Kidney epithelial cell (primary cell): ENCODE results near the gene NCAPH2. TPM values are rescaled to one million over a fixed set of nuclear protein-coding genes. Genes with fewer than 3 reads are reported as not detected.

Experiments
- DNase-seq: peaks from one replicate; pipeline ENCODE4 v3.0.0-alpha.2; 2010; ENCODE audit warnings: low read depth
- H3K27me3 ChIP-seq: 2 replicates; pipeline ENCODE4 v1.6.0; 2011; ENCODE audit warnings: low read length; ENCODE audit not compliant: control insufficient read depth, insufficient read depth
- H3K36me3 ChIP-seq: 2 replicates; pipeline ENCODE4 v1.5.1; 2011; ENCODE audit warnings: low read length; ENCODE audit not compliant: control insufficient read depth, insufficient read depth
- H3K4me3 ChIP-seq: 2 replicates; pipeline ENCODE4 v1.5.1; 2011; ENCODE audit warnings: low read depth, mild to moderate bottlenecking, control low read depth, low read length
- CTCF ChIP-seq: IDR thresholded peaks from 2 replicates; pipeline ENCODE4 v1.5.1; 2011; ENCODE audit warnings: mild to moderate bottlenecking, moderate library complexity, low read length, control low read depth, inconsistent platforms; ENCODE audit not compliant: insufficient read depth, poor library complexity, severe bottlenecking
- total RNA-seq: library from RNA; depleted of rRNA; stranded (reverse); fragments of >200 nt; gene quantifications from 2 replicates; pipeline ENCODE4 v1.2.3, GENCODE V29; 2015

The NCAPH2 gene
- total RNA-seq, 1 donor from 2014 or later: 50.2 TPM

- no peak overlapping the region for H3K4me3 ChIP-seq
- no peak for DNase-seq
Measured at GRCh38 chr22:50548040-50548920, 40.3 kb downstream of the NCAPH2 start.

GRCh38 chr22:50548921-50549790 lies 41.1 kb downstream of the NCAPH2 start:
- no peak for DNase-seq
- TF ChIP-seq CTCF: no peak
- Histone ChIP-seq H3K4me3 (no peak overlapping the region), H3K36me3 (no peaks in the 10 kb centered on the region), H3K27me3 (peaks cover 61% of the 10 kb centered on the region)

More at GRCh38 chr22:50548040-50548920, 40.3 kb downstream of the NCAPH2 start:
- TF ChIP-seq CTCF: no peak
- Histone ChIP-seq H3K27me3 (peaks cover 63% of the 10 kb centered on the region), H3K36me3 (no peaks in the 10 kb centered on the region)

GRCh38 chr22:50550395-50550794 lies 42.4 kb downstream of the NCAPH2 start:
- DNase-seq: no peak
- no peaks in the 10 kb centered on the region for H3K36me3 ChIP-seq
- TF ChIP-seq CTCF: no peak
- peaks cover 55% of the 10 kb centered on the region for H3K27me3 ChIP-seq
- H3K4me3 ChIP-seq: no peak overlapping the region

DNA sequence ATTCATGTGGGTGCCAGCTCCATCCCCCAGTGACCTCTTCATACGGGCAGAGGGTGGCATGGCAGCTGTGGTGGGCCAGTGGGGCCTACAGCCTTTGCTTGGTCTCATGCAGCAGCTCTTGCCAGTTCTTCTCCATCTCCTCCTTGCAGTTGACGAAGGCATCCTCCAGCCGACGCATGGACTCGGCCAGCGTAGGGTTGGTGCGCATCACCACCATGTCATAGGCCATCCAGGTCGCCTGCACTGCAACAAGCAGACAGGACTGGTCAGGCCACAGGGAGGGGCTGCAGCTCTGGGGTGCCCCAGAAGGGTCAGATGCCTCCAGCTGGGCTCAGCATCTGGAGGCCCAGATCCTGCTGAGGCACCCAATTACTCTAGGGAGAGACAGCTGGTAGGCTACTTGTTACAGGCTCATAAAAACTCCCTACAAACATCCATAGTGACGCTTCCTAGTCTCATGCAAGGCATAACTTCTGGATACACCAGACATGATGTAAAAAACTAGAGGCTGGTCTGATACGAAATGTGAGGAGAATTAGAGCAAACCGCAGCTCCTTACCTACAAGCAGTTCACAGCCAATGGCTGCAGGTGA lies 43.2 kb downstream of the NCAPH2 start:
- no peak overlapping the region for H3K4me3 ChIP-seq
- H3K36me3 ChIP-seq: no peaks in the 10 kb centered on the region
- TF ChIP-seq CTCF: no peak
- no peak for DNase-seq
- H3K27me3 ChIP-seq: peaks cover 47% of the 10 kb centered on the region

DNA sequence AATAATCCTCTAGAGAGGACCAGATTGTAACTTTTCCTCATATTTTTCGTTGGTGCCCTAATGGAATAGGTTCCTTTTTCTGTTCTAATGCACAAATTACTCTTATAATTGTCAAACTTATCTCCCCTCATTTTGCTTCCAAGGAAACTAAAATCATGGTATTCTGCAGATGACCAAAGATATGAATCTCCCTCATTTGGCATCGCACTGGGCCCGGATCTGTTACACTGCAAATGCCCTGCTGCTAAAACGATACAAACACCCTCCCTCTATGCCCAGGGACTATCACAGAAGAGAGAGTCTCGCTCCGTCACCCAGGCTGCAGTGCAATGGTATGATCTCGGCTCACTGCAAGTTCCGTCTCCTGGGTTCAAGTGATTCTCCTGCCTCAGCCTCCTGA lies 45.3 kb downstream of the NCAPH2 start:
- H3K27me3 ChIP-seq: peaks cover 29% of the 10 kb centered on the region
- H3K36me3 ChIP-seq: no peaks in the 10 kb centered on the region
- TF ChIP-seq CTCF: no peak
- no peak for DNase-seq
- no peak overlapping the region for H3K4me3 ChIP-seq
